Natural killer cell (primary cell): Measurements from ENCODE around the gene NR6A1. TPM values are rescaled to one million over a fixed set of nuclear protein-coding genes. Genes with fewer than 3 reads are reported as not detected.
"Not testable (repeated sequence)": the region's sequence is repeated elsewhere in the genome, so short reads cannot be mapped to it uniquely, and the experiment has no call there.

ENCODE experiments used
- ATAC-seq, 3 donors: fragments of 150-1000 bp in 2 of 3; fragments of 200-7000 bp in 1 of 3; cut with Tn5 transposase; 1 replicate in 1 of 3; 2 replicates in 2 of 3; pipeline ENCODE4 v1.10.0; 2021; ENCODE audit warnings: mild to moderate bottlenecking in 2 of 3, moderate library complexity in 2 of 3
- DNase-seq, 2 donors: peaks; one replicate each; pipeline versions ENCODE4 v3.0.0 to v3.0.0-alpha.2; 2013 to 2021; ENCODE audit warnings: mixed read lengths in 1 of 2
- H3K27ac ChIP-seq: one replicate; pipeline ENCODE4 v1.5.1; 2013; ENCODE audit warnings: mild to moderate bottlenecking, low read length
- H3K27me3 ChIP-seq: one replicate; pipeline ENCODE4 v1.6.1; 2013; ENCODE audit warnings: low read length; ENCODE audit not compliant: control insufficient read depth, insufficient read depth
- H3K36me3 ChIP-seq: one replicate; pipeline ENCODE4 v1.6.1; 2013; ENCODE audit warnings: low read length; ENCODE audit not compliant: control insufficient read depth, insufficient read depth
- H3K4me1 ChIP-seq: one replicate; pipeline ENCODE4 v1.6.1; 2013; ENCODE audit warnings: low read length; ENCODE audit not compliant: control insufficient read depth, insufficient read depth
- H3K4me3 ChIP-seq: one replicate; pipeline ENCODE4 v1.5.1; 2013; ENCODE audit warnings: low read length
- H3K9me3 ChIP-seq: one replicate; pipeline ENCODE4 v1.6.1; 2013; ENCODE audit warnings: low read length; ENCODE audit not compliant: control insufficient read depth, insufficient read depth
- H3K27ac Mint-ChIP-seq, 2 donors: one replicate each; pipeline ENCODE4 v1.8.0; 2022; ENCODE audit warnings: mild to moderate bottlenecking in 2 of 2, mixed read lengths in 2 of 2, moderate library complexity in 1 of 2
- H3K27me3 Mint-ChIP-seq, 2 donors: one replicate each; pipeline ENCODE4 v1.8.0; 2022; ENCODE audit warnings: low read depth in 2 of 2, mixed read lengths in 2 of 2
- H3K36me3 Mint-ChIP-seq: one replicate; pipeline ENCODE4 v1.8.0; 2022; ENCODE audit warnings: mixed read lengths
- H3K4me1 Mint-ChIP-seq, 2 donors: one replicate each; pipeline ENCODE4 v1.8.0; 2022; ENCODE audit warnings: mixed read lengths in 2 of 2
- H3K4me3 Mint-ChIP-seq: one replicate; pipeline ENCODE4 v1.8.0; 2022; ENCODE audit warnings: mild to moderate bottlenecking, moderate library complexity, mixed read lengths
- H3K9me3 Mint-ChIP-seq, 2 donors: one replicate each; pipeline ENCODE4 v1.8.0; 2022; ENCODE audit warnings: mixed read lengths in 2 of 2
- CTCF ChIP-seq: fragments of 200-600 bp; IDR thresholded peaks from one replicate; pipeline ENCODE4 v1.8.0; 2022; ENCODE audit warnings: antibody characterized with exemption
- WGBS: methylation state at CpG from one replicate; pipeline ENCODE4 v1.1.7; 2013; ENCODE audit warnings: missing lambda C conversion rate; ENCODE audit not compliant: insufficient coverage; 5-methylcytosine and 5-hydroxymethylcytosine counted together
- intact Hi-C: fragments of 100-400 bp; cut with micrococcal nuclease; formaldehyde crosslinking; loops from one replicate; pipeline ENCODE4 v1.14.2; 2022
- total RNA-seq, 4 donors: library from RNA; stranded (reverse); fragments of 120-200 nt in 1 of 4; gene quantifications; one replicate each; pipeline versions ENCODE4 v1.2.3 to v1.2.4, GENCODE V29; 2013 to 2022

The NR6A1 gene
- total RNA-seq, 3 donors from 2014 or later (not counting 1 experiment from before 2014, with no cell fraction given): 0.07 to 0.75 (median 0.49) TPM

- no peak for ATAC-seq
- intact Hi-C loops: loop anchor here (1.0 to 5.0 kb wide), 2 partner anchors 95 to 235 kb away; partner anchors contain the start of gene WDR38
- no peaks in the 10 kb centered on the region for H3K9me3 Mint-ChIP-seq
Measured at GRCh38 chr9:124616961-124617360, 154.2 kb downstream of the NR6A1 start.

GRCh38 chr9:124615840-124616239 is 155.3 kb downstream of the NR6A1 start:
- WGBS: 90% methylated on average over 7 of the region's 7 CpGs
- not testable (repeated sequence) for ATAC-seq, H3K9me3 Mint-ChIP-seq, H3K36me3 ChIP-seq, DNase-seq, H3K27me3 Mint-ChIP-seq, H3K27ac Mint-ChIP-seq, H3K9me3 ChIP-seq, H3K27ac ChIP-seq, H3K4me3 ChIP-seq, H3K27me3 ChIP-seq, H3K4me3 Mint-ChIP-seq, H3K36me3 Mint-ChIP-seq
- H3K4me1 ChIP-seq: peaks cover 19% of the 10 kb centered on the region
- H3K4me1 Mint-ChIP-seq: peaks cover 30% of the 10 kb centered on the region in 2 donors
- intact Hi-C loops: loop anchor here (5.0 kb wide), 1 partner anchor 236 kb away; the partner anchor contains the start of gene WDR38

More at GRCh38 chr9:124616961-124617360, 154.2 kb downstream of the NR6A1 start:
- Histone ChIP-seq H3K4me1 (peaks cover 30% of the 10 kb centered on the region), H3K4me3 (no peak overlapping the region), H3K27ac (no peak overlapping the region), H3K27me3 (no peaks in the 10 kb centered on the region), H3K36me3 (no peaks in the 10 kb centered on the region), H3K9me3 (no peaks in the 10 kb centered on the region)
- no peak for TF ChIP-seq CTCF
- Mint-ChIP-seq H3K4me1 (peaks cover 37 to 40% of the 10 kb centered on the region in 2 donors), H3K36me3 (no peaks in the 10 kb centered on the region), H3K27ac (no peak overlapping the region), H3K4me3 (no peak overlapping the region), H3K27me3 (no peaks in the 10 kb centered on the region)
- WGBS: 82% methylated on average over 1 of the region's 3 CpGs
- no peak for DNase-seq

DNA sequence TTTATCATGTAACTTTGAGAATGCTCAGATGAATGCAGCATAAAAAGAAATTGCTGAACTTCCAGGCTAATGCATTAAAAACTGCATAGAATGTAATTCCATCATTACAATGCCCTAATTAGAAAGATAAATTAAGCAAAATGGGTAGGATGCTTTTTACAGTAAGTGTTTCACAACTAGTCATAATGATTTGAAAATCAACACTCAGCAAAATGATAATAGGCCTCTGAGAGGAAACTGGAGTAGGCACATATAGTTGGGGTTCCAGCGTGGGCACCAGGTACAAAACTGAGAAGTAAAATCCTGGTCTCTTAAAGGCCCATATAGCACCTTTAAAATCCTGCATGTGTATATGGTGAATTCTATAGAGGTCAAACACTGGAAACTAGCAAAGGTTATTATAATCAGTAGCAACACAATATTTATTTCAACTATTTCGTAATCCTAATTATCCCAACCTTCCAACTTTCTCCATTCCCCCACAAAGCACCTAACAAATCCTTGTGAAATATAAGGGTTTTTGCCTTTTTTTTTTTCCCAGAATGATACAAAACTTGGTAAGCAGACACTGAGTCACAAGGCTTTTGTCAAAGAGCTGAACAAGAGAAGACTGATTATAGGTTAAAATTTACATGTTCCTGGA is 155.9 kb downstream of the NR6A1 start:
- ATAC-seq (no peak), DNase-seq (no peak)
- Histone ChIP-seq H3K27me3 (no peaks in the 10 kb centered on the region), H3K27ac (no peak overlapping the region), H3K36me3 (no peaks in the 10 kb centered on the region), H3K9me3 (no peaks in the 10 kb centered on the region), H3K4me3 (no peak overlapping the region), H3K4me1 (peaks cover 18% of the 10 kb centered on the region)
- Mint-ChIP-seq H3K4me3 (no peak overlapping the region), H3K4me1 (peaks cover 24% of the 10 kb centered on the region in 2 donors), H3K9me3 (no peaks in the 10 kb centered on the region), H3K27me3 (peaks cover 0 to 2% of the 10 kb centered on the region in 2 donors), H3K27ac (no peak overlapping the region), H3K36me3 (no peaks in the 10 kb centered on the region)
- WGBS: 100% methylated on average over 1 of the region's 2 CpGs
- intact Hi-C loops: loop anchor here (5.0 kb wide), 1 partner anchor 237 kb away; the partner anchor contains the start of gene WDR38
- no peak for TF ChIP-seq CTCF

DNA sequence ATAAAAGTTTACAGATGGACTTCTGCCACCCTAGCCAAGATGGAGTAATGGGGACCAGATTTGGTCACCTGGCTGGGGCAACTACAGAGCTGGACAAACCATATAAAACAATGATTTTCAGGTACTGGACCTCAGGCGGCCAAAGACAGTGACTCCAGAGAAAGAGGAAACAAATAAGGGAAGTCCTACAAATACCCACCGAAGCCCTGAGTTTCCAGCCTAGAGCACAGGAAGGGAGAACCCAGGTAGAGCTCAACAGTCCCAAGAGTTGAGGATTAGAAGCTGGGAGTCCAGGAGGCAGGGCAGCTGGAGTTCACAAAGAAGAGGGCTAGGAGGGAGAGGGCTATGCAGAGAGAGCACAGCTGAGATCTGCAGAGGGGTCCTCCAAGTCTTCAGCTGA is 157.3 kb downstream of the NR6A1 start:
- H3K9me3 Mint-ChIP-seq: no peaks in the 10 kb centered on the region
- Histone ChIP-seq H3K4me1 (peaks cover 9% of the 10 kb centered on the region), H3K9me3 (no peaks in the 10 kb centered on the region), H3K36me3 (no peaks in the 10 kb centered on the region), H3K27me3 (no peaks in the 10 kb centered on the region), H3K27ac (no peak overlapping the region), H3K4me3 (no peak overlapping the region)
- no peak overlapping the region for H3K4me3 Mint-ChIP-seq
- H3K36me3 Mint-ChIP-seq: no peaks in the 10 kb centered on the region
- no peak for TF ChIP-seq CTCF
- H3K27me3 Mint-ChIP-seq: peaks cover 0 to 7% of the 10 kb centered on the region in 2 donors
- DNase-seq (no peak), ATAC-seq (no peak)
- WGBS: 32% methylated on average over 2 of the region's 2 CpGs
- intact Hi-C loops: no loop called here
- H3K27ac Mint-ChIP-seq: no peak overlapping the region
- peaks cover 13% of the 10 kb centered on the region in 2 donors for H3K4me1 Mint-ChIP-seq
